ENCODE measurements around the gene CUEDC2.

Gene CUEDC2

GRCh38 chr10:102416283-102416682 lies 16.1 kb downstream of the CUEDC2 start:
- H3K9ac ChIP-seq (ENCODE audit: low read length): no peak overlapping the region
- H3K4me1 ChIP-seq (ENCODE audit: control insufficient read depth in 1 of 2, insufficient read depth in 2 of 2, low read length in 2 of 2): peaks cover 9 to 15% of the 10 kb centered on the region in 2 experiments
- no peak overlapping the region for H3K18ac ChIP-seq (ENCODE audit: low read length)
- H4K8ac ChIP-seq (ENCODE audit: low read depth, low read length): no peak overlapping the region
- no peak overlapping the region for H3K14ac ChIP-seq (ENCODE audit: low read length)
- peaks cover 16% of the 10 kb centered on the region for H3K27me3 ChIP-seq (ENCODE audit: insufficient read depth, low read length)
- peaks cover 4% of the 10 kb centered on the region for H3K79me2 ChIP-seq (ENCODE audit: control insufficient read depth, insufficient read depth, low read length, poor library complexity)
- no peak overlapping the region for H2BK12ac ChIP-seq (ENCODE audit: low read length)
- no peak overlapping the region for H3K4ac ChIP-seq (ENCODE audit: low read depth, low read length)
- no peak overlapping the region for H3K27ac ChIP-seq (ENCODE audit: low read depth, low read length)
- no peak overlapping the region for H2BK120ac ChIP-seq (ENCODE audit: insufficient read depth, low read length, poor library complexity)
- H2BK5ac ChIP-seq (ENCODE audit: low read depth, low read length, poor library complexity): no peak overlapping the region
- H3K23ac ChIP-seq (ENCODE audit: low read length): no peak overlapping the region
- H3K36me3 ChIP-seq (ENCODE audit: control insufficient read depth in 1 of 2, insufficient read depth in 2 of 2, low read length in 2 of 2): no peaks in the 10 kb centered on the region
- WGBS (ENCODE audit: extremely low coverage, insufficient coverage, insufficient read length): no CpG with 5 or more reads among the region's 9 CpGs
- H2AK5ac ChIP-seq (ENCODE audit: low read length): no peak overlapping the region
- H3K79me1 ChIP-seq (ENCODE audit: low read length): peaks cover 4% of the 10 kb centered on the region
- no peak overlapping the region for H2AFZ ChIP-seq (ENCODE audit: insufficient read depth, low read length, poor library complexity)
- peaks cover 5% of the 10 kb centered on the region for H3K9me3 ChIP-seq (ENCODE audit: insufficient read depth, low read depth, low read length)
- no peak overlapping the region for H3K4me2 ChIP-seq (ENCODE audit: low read length)
- H3K4me3 ChIP-seq (ENCODE audit: low read depth, low read length): no peak overlapping the region
- H4K12ac ChIP-seq (ENCODE audit: low read depth, low read length): no peak overlapping the region
- DNase-seq: no peak
- H4K91ac ChIP-seq (ENCODE audit: low read depth, low read length): no peak overlapping the region

GRCh38 chr10:102414749-102415148 lies 17.6 kb downstream of the CUEDC2 start:
- no peak for DNase-seq
- Histone ChIP-seq H4K12ac (ENCODE audit: low read depth, low read length) (no peak overlapping the region), H2BK12ac (ENCODE audit: low read length) (no peak overlapping the region), H3K18ac (ENCODE audit: low read length) (no peak overlapping the region), H2AK5ac (ENCODE audit: low read length) (no peak overlapping the region), H3K79me1 (ENCODE audit: low read length) (no peaks in the 10 kb centered on the region), H3K36me3 (ENCODE audit: control insufficient read depth in 1 of 2, insufficient read depth in 2 of 2, low read length in 2 of 2) (no peaks in the 10 kb centered on the region), H3K9me3 (ENCODE audit: insufficient read depth, low read depth, low read length) (peaks cover 8% of the 10 kb centered on the region), H3K27me3 (ENCODE audit: insufficient read depth, low read length) (peaks cover 31% of the 10 kb centered on the region), H3K27ac (ENCODE audit: low read depth, low read length) (no peak overlapping the region), H3K9ac (ENCODE audit: low read length) (no peak overlapping the region), H3K23ac (ENCODE audit: low read length) (no peak overlapping the region), H4K91ac (ENCODE audit: low read depth, low read length) (no peak overlapping the region), H2BK5ac (ENCODE audit: low read depth, low read length, poor library complexity) (no peak overlapping the region), H4K8ac (ENCODE audit: low read depth, low read length) (no peak overlapping the region), H3K14ac (ENCODE audit: low read length) (no peak overlapping the region), H2BK120ac (ENCODE audit: insufficient read depth, low read length, poor library complexity) (no peak overlapping the region), H3K4me1 (ENCODE audit: control insufficient read depth in 1 of 2, insufficient read depth in 2 of 2, low read length in 2 of 2) (peaks cover 9 to 15% of the 10 kb centered on the region in 2 experiments), H3K79me2 (ENCODE audit: control insufficient read depth, insufficient read depth, low read length, poor library complexity) (no peaks in the 10 kb centered on the region), H3K4me3 (ENCODE audit: low read depth, low read length) (no peak overlapping the region), H3K4ac (ENCODE audit: low read depth, low read length) (no peak overlapping the region), H3K4me2 (ENCODE audit: low read length) (no peak overlapping the region), H2AFZ (ENCODE audit: insufficient read depth, low read length, poor library complexity) (no peak overlapping the region)
- WGBS (ENCODE audit: extremely low coverage, insufficient coverage, insufficient read length): no CpG with 5 or more reads among the region's 20 CpGs

GRCh38 chr10:102413806-102414561 lies 18.4 kb downstream of the CUEDC2 start:
- H4K8ac ChIP-seq (ENCODE audit: low read depth, low read length): no peak overlapping the region
- no peak overlapping the region for H3K27ac ChIP-seq (ENCODE audit: low read depth, low read length)
- no peak overlapping the region for H4K12ac ChIP-seq (ENCODE audit: low read depth, low read length)
- no peak for DNase-seq
- H2AK5ac ChIP-seq (ENCODE audit: low read length): no peak overlapping the region
- H3K9ac ChIP-seq (ENCODE audit: low read length): no peak overlapping the region
- no peak overlapping the region for H3K4me3 ChIP-seq (ENCODE audit: low read depth, low read length)
- no peak overlapping the region for H3K4me2 ChIP-seq (ENCODE audit: low read length)
- H3K9me3 ChIP-seq (ENCODE audit: insufficient read depth, low read depth, low read length): peaks cover 8% of the 10 kb centered on the region
- H2BK12ac ChIP-seq (ENCODE audit: low read length): no peak overlapping the region
- WGBS (ENCODE audit: extremely low coverage, insufficient coverage, insufficient read length): no CpG with 5 or more reads among the region's 16 CpGs
- no peaks in the 10 kb centered on the region for H3K79me1 ChIP-seq (ENCODE audit: low read length)
- no peaks in the 10 kb centered on the region for H3K36me3 ChIP-seq (ENCODE audit: control insufficient read depth in 1 of 2, insufficient read depth in 2 of 2, low read length in 2 of 2)
- H2BK120ac ChIP-seq (ENCODE audit: insufficient read depth, low read length, poor library complexity): no peak overlapping the region
- H3K27me3 ChIP-seq (ENCODE audit: insufficient read depth, low read length): peaks cover 37% of the 10 kb centered on the region
- H3K23ac ChIP-seq (ENCODE audit: low read length): no peak overlapping the region
- H3K4me1 ChIP-seq (ENCODE audit: control insufficient read depth in 1 of 2, insufficient read depth in 2 of 2, low read length in 2 of 2): peaks cover 6 to 8% of the 10 kb centered on the region in 2 experiments
- H2AFZ ChIP-seq (ENCODE audit: insufficient read depth, low read length, poor library complexity): no peak overlapping the region
- no peak overlapping the region for H3K18ac ChIP-seq (ENCODE audit: low read length)
- H3K79me2 ChIP-seq (ENCODE audit: control insufficient read depth, insufficient read depth, low read length, poor library complexity): no peaks in the 10 kb centered on the region
- H3K4ac ChIP-seq (ENCODE audit: low read depth, low read length): no peak overlapping the region
- no peak overlapping the region for H3K14ac ChIP-seq (ENCODE audit: low read length)
- no peak overlapping the region for H4K91ac ChIP-seq (ENCODE audit: low read depth, low read length)
- H2BK5ac ChIP-seq (ENCODE audit: low read depth, low read length, poor library complexity): no peak overlapping the region

GRCh38 chr10:102413053-102413705 lies 19.2 kb downstream of the CUEDC2 start:
- no peak overlapping the region for H2BK120ac ChIP-seq (ENCODE audit: insufficient read depth, low read length, poor library complexity)
- H3K4me3 ChIP-seq (ENCODE audit: low read depth, low read length): no peak overlapping the region
- no peaks in the 10 kb centered on the region for H3K79me1 ChIP-seq (ENCODE audit: low read length)
- no peak for DNase-seq
- H3K9ac ChIP-seq (ENCODE audit: low read length): no peak overlapping the region
- no peak overlapping the region for H3K4ac ChIP-seq (ENCODE audit: low read depth, low read length)
- no peaks in the 10 kb centered on the region for H3K36me3 ChIP-seq (ENCODE audit: control insufficient read depth in 1 of 2, insufficient read depth in 2 of 2, low read length in 2 of 2)
- H2BK5ac ChIP-seq (ENCODE audit: low read depth, low read length, poor library complexity): no peak overlapping the region
- peaks cover 39% of the 10 kb centered on the region for H3K27me3 ChIP-seq (ENCODE audit: insufficient read depth, low read length)
- no peak overlapping the region for H3K23ac ChIP-seq (ENCODE audit: low read length)
- H3K4me1 ChIP-seq (ENCODE audit: control insufficient read depth in 1 of 2, insufficient read depth in 2 of 2, low read length in 2 of 2): peaks cover 4 to 10% of the 10 kb centered on the region in 2 experiments
- H2BK12ac ChIP-seq (ENCODE audit: low read length): no peak overlapping the region
- no peak overlapping the region for H2AFZ ChIP-seq (ENCODE audit: insufficient read depth, low read length, poor library complexity)
- WGBS (ENCODE audit: extremely low coverage, insufficient coverage, insufficient read length): no CpG with 5 or more reads among the region's 5 CpGs
- H3K4me2 ChIP-seq (ENCODE audit: low read length): no peak overlapping the region
- no peak overlapping the region for H4K8ac ChIP-seq (ENCODE audit: low read depth, low read length)
- no peak overlapping the region for H3K27ac ChIP-seq (ENCODE audit: low read depth, low read length)
- peaks cover 9% of the 10 kb centered on the region for H3K9me3 ChIP-seq (ENCODE audit: insufficient read depth, low read depth, low read length)
- no peak overlapping the region for H4K91ac ChIP-seq (ENCODE audit: low read depth, low read length)
- H3K14ac ChIP-seq (ENCODE audit: low read length): no peak overlapping the region
- H2AK5ac ChIP-seq (ENCODE audit: low read length): no peak overlapping the region
- no peak overlapping the region for H3K18ac ChIP-seq (ENCODE audit: low read length)
- no peaks in the 10 kb centered on the region for H3K79me2 ChIP-seq (ENCODE audit: control insufficient read depth, insufficient read depth, low read length, poor library complexity)
- no peak overlapping the region for H4K12ac ChIP-seq (ENCODE audit: low read depth, low read length)

All from trophoblast cell (in vitro differentiated cells and primary cell).